Ovary (tissue), 9 donors: Measurements from ENCODE around the gene SIL1. TPM values are rescaled to one million over a fixed set of nuclear protein-coding genes. Genes with fewer than 3 reads are reported as not detected.

Experiments
- DNase-seq, 5 donors: peaks; one replicate each; pipeline ENCODE4 v3.0.0-alpha.2; 2019 to 2020
- H3K27ac ChIP-seq, 2 donors: fragments of 200-600 bp; one replicate each; pipeline versions ENCODE4 v1.5.1 to v1.8.0; 2019 to 2022
- H3K27me3 ChIP-seq: fragments of 200-600 bp; one replicate; pipeline ENCODE4 v1.8.0; 2022
- H3K36me3 ChIP-seq: fragments of 200-600 bp; sonication (generic); one replicate; pipeline ENCODE4 v1.5.1; 2019
- H3K4me1 ChIP-seq: one replicate; pipeline ENCODE4 v1.8.1; 2013; ENCODE audit warnings: mild to moderate bottlenecking, moderate library complexity; ENCODE audit not compliant: insufficient read depth
- H3K4me3 ChIP-seq: fragments of 200-600 bp; sonication (generic); one replicate; pipeline ENCODE4 v1.5.1; 2017
- H3K9me3 ChIP-seq, 2 donors: fragments of 200-600 bp in 1 of 2; sonication (generic) in 1 of 2; one replicate each; pipeline versions ENCODE4 v1.5.1 to v1.8.1; 2013 to 2019; ENCODE audit warnings: mild to moderate bottlenecking in 1 of 2, moderate library complexity in 1 of 2
- CTCF ChIP-seq, 3 donors: fragments of 450-650 bp in 2 of 3; fragments of 200-600 bp in 1 of 3; IDR thresholded peaks; one replicate each; pipeline versions ENCODE4 v1.5.1 to v1.8.0; 2016 to 2022; ENCODE audit warnings: antibody characterized with exemption in 3 of 3, mild to moderate bottlenecking in 1 of 3
- EP300 ChIP-seq: sonication (generic); formaldehyde crosslinking; IDR thresholded peaks from one replicate; pipeline ENCODE4 v1.6.1; 2017; ENCODE audit warnings: antibody characterized with exemption
- POLR2A ChIP-seq: fragments of 450-650 bp; IDR thresholded peaks from one replicate; pipeline ENCODE4 v1.6.1; 2017; ENCODE audit warnings: antibody characterized with exemption, mild to moderate bottlenecking, moderate library complexity
- WGBS, 3 donors: extraction: QIAGEN DNeasy Blood & Tissue Kit in 1 of 3; methylation state at CpG; one replicate each; pipeline versions ENCODE4 v1.1.5 to v1.1.7; 2013 to 2017; 5-methylcytosine and 5-hydroxymethylcytosine counted together
- intact Hi-C, 4 donors: fragments of 100-400 bp; cut with DNase I; formaldehyde crosslinking; loops; one replicate each; pipeline versions ENCODE4 v1.11.0 to v1.15.1; 2022 to 2023
- polyA plus RNA-seq, 2 donors: library from polyadenylated mRNA; stranded (reverse); fragments of 200-250 nt in 1 of 2; fragments of 350-450 nt in 1 of 2; fragmentation: Illumina TruSeq in 1 of 2; extraction: RNeasy Lipid Tissue Mini Kit (QIAGEN cat#74804) in 1 of 2; gene quantifications; one replicate each; pipeline ENCODE4 v1.2.3, GENCODE V29; 2013 to 2014
- total RNA-seq, 7 donors: library from RNA; depleted of rRNA in 2 of 7; stranded (reverse); fragments of >200 nt in 2 of 7; fragmentation: NEBNext Ultra II Directional in 3 of 7; extraction: Animal tissue kit (Norgen Biotek cat#: 25700) in 3 of 7; gene quantifications; one replicate each; pipeline versions ENCODE4 v1.1.0 to v1.2.4, GENCODE V29; 2016 to 2023
- donor health status: DM: no; HTN: no; CAD: no; lungs with moderate emphysema.
- donor health status: DM: no; HTN: no; CAD: no.
- donor health status: Bipolar disorder and iron deficiency.
- donor health status: DM: yes; HTN: yes; CAD: no.
- donor health status: DM: no; HTN: no; CAD: no.
- donor health status: DM: yes; HTN: yes; CAD: no.

SIL1 gene
- total and polyA plus RNA-seq, 9 donors = 15.7 to 93.0 (median 34.9) TPM

- TF ChIP-seq POLR2A = no peak
- TF ChIP-seq CTCF (IDR thresholded peaks at IDR 0.05) = no peak
- no peaks in the 10 kb centered on the region for H3K27me3 ChIP-seq
- peaks cover 14% of the 10 kb centered on the region for H3K4me1 ChIP-seq
- H3K27ac ChIP-seq = no peak overlapping the region
- 95 to 98% (median 96%) methylated on average over 2 of the region's 2 CpGs for WGBS, 3 donors
- no peaks in the 10 kb centered on the region for H3K9me3 ChIP-seq
- H3K36me3 ChIP-seq = no peaks in the 10 kb centered on the region
- DNase-seq = no peak
- intact Hi-C loops = no loop called here
- no peak overlapping the region for H3K4me3 ChIP-seq
Observed at GRCh38 chr5:138965626-138966025, 232.5 kb downstream of the SIL1 start.

GRCh38 chr5:138964647-138965201 is 233.4 kb downstream of the SIL1 start:
- 48 to 65% (median 61%) methylated on average over 7 of the region's 7 CpGs for WGBS, 3 donors
- Histone ChIP-seq H3K4me3 (no peak overlapping the region), H3K27ac (no peak overlapping the region), H3K27me3 (no peaks in the 10 kb centered on the region), H3K4me1 (peaks cover 14% of the 10 kb centered on the region), H3K36me3 (no peaks in the 10 kb centered on the region), H3K9me3 (no peaks in the 10 kb centered on the region)
- intact Hi-C loops = no loop called here
- peak in 1 of 5 donors; percentile 29 for DNase-seq
- TF ChIP-seq EP300 (no peak), CTCF (IDR thresholded peaks at IDR 0.05) (no peak), POLR2A (no peak)

GRCh38 chr5:138963763-138964371 is 234.3 kb downstream of the SIL1 start:
- TF ChIP-seq CTCF (IDR thresholded peaks at IDR 0.05) (no peak), EP300 (no peak), POLR2A (no peak)
- WGBS, 3 donors = 67 to 81% (median 74%) methylated on average over 13 of the region's 13 CpGs
- H3K36me3 ChIP-seq = no peaks in the 10 kb centered on the region
- H3K9me3 ChIP-seq = no peaks in the 10 kb centered on the region
- DNase-seq = no peak
- peaks cover 14% of the 10 kb centered on the region for H3K4me1 ChIP-seq
- H3K4me3 ChIP-seq = no peak overlapping the region
- no peaks in the 10 kb centered on the region for H3K27me3 ChIP-seq
- no peak overlapping the region for H3K27ac ChIP-seq
- intact Hi-C loops = no loop called here

GRCh38 chr5:138962614-138963370 is 235.4 kb downstream of the SIL1 start:
- H3K4me1 ChIP-seq = peaks cover 14% of the 10 kb centered on the region
- TF ChIP-seq EP300 (no peak), CTCF (IDR thresholded peaks at IDR 0.05) (no peak), POLR2A (no peak)
- H3K4me3 ChIP-seq = no peak overlapping the region
- H3K27ac ChIP-seq = no peak overlapping the region
- DNase-seq = no peak
- intact Hi-C loops = no loop called here
- no peaks in the 10 kb centered on the region for H3K36me3 ChIP-seq
- WGBS, 3 donors = 56 to 68% (median 59%) methylated on average over 4 of the region's 4 CpGs
- no peaks in the 10 kb centered on the region for H3K27me3 ChIP-seq
- H3K9me3 ChIP-seq = no peaks in the 10 kb centered on the region
